ENCODE results near the gene PDGFRA.
A peak's percentile ranks its signal among the peaks of the same experiment; 100 is the strongest.
"Not testable (repeated sequence)": the region's sequence is repeated elsewhere in the genome, so short reads cannot be mapped to it uniquely, and the experiment has no call there.

PDGFRA gene

DNA sequence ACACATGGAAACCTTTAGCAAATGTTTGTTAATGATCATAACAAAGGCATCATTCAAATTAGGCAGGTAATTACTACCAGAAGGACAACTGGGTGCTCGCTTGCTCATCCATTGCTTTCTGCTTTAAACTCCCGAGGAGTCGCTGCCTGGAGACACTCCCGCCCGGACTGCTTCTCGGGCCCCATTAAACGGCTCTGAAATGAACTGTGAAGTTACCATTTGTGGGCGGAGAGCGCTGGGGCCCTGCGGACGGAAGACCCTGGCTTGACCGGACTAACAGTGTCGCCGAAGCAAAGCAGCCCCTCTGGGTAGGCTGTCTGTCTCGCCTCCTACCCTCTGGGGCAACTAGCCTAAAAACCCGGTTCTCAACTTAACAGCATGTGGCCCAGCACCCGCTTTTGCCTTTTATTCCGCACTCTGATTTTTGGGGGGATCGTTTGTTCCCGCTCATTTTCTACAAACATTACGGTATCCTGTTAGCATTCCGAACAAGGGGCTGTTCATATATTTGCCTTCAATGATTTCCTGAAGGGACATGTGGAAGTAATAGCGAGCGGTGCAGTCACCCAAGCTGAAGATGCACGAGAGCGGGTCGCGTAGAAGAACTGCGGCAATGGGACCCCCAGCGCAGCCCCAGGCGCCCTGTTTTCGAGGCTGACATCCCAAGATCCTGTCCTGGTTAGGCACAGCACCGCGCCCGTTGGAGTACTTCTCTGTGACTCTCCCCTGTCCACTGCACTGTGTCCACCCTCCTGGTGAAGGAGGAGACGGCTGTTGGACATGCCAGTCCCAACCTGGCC is 1.6 kb upstream of the PDGFRA start:
- peak in 2 of 51 donors; percentile 25 to 57 for DNase-seq

DNA sequence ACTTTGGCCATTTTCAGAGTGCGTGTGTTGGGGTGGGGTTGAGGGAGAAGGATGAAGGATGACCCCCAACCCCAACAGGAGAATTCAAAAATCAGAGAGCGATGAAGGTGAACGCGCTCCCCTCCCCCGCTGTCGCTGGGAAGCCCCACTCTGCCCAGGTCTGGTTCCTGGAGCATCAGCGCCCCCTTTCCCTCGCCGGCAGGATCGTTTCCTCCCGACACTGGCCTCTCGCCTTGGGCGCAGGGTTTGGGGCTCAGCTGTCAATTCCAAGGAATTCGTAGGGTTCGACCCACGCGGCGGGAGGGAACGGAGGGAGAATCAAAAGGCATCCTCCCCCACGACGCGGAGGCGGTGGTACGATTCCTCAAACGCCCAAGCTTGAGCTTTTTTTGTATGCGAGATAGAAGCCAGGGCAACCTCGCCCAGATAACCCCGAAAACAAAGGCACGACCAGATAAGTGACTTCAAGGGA is 1.0 kb upstream of the PDGFRA start:
- peak in 35 of 51 donors; percentile 5 to 71 (median 30) for DNase-seq

DNA sequence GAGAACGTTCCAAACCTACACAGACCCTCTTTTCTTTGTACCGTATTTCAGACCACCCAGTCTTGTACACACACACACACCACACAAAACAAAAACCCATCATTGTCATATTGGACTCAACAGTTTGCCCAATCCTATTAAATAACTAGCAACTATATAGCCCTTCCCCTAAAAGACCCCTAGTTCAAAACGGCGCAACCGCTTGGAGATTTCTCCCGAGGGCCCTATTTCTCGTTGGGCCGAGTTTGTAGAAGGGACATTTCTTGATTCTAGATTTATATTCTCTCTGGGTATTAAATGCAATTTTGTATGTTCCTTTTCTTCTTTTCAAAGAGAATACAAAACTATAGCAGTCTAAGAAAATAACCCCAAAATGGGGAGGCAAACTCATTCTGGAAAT is 547 bp upstream of the PDGFRA start:
- no peak for DNase-seq

GRCh38 chr4:54229631-54230483 is 764 bp downstream of the PDGFRA start:
- peak in 1 of 51 donors; percentile 1 for DNase-seq

DNA sequence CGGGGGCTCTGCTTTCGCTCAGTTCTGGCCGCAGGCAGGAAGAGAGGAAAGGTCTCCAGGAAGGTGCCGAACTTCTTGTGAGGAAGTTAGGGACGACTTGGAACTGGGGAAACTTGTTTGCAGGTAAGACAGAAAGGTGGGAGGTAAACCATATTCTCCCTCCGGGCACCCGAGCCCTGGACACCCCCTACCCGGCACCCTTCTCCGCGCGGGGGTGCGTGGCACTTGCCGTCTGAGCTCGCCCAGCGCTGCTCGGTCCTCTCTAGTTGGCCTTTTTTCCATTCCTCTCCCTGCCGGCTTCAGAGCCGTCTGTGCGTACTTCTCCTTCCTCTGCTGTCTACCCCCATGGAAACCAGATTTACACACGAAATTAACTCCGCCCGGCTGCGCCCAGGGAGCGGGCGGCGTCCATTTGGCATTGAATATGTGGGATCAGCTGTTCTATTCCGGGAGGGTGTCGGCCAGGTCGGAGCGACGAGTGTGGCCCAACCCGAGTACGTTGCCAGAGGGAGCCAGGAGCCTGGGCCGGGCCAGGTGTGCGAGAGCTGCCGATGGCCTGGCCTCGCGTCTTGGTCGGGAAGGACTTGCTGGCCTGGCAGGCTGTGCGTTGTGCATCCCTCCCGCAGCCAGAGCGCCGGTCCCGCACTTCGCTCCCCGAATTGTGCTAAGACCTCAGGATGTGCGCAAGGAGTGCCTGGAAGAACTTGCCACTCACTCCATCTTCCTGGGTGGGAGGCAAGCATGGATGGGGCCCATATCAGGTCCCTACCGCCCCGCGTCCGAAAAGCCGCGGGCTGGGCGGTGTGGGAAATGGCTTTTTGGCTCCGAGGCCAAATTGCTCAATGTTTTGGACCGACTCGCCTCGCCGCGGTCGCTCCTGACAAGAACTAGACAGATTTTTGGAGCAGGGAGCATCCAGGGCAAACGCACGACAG is 1.7 kb downstream of the PDGFRA start:
- DNase-seq = no peak

DNA sequence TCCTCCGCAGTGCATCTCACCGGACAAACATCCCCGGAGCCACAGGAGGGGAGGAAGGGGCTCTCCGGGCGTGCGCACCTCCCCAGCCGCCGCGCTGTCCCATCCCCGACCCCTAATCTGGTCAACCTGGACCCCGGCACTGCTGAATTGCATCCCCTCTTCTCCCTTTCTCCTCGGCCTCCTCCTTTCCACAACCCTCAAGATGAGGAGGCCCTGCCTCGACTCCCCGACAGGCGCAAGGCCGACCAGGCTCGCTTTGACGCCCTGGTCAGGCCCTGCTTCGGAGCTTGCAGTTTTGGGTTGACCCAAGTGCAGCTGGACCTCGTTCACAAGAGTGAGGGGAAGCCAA is 2.3 kb downstream of the PDGFRA start:
- no peak for DNase-seq

GRCh38 chr4:54231768-54232688 is 2.9 kb downstream of the PDGFRA start:
- peak in 5 of 51 donors; percentile 1 to 29 (median 21) for DNase-seq

DNA sequence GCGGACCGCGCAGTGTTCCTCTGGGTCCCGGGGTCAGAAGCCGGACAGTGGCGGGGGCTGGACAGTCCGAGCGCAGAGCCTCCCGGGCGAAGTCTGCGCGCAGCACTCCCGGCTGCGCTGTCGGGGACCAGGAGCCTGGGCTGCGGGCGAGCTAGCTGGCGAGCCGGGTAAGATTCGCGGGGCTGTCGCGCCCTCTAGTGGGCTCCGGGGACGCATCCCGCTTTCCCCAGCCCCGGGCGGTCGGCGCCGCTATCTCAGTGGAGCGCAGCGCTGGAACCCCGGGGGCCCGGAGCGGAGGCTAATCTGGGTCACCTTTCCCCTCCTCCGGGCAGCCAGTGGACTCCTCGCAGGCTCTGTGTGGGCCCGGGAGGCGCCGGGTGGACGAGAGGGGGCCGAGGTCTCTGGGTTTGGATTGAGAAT is 4.2 kb downstream of the PDGFRA start:
- DNase-seq = peak in 50 of 51 donors; percentile 3 to 89 (median 61)

- DNase-seq = peak in 47 of 51 donors; percentile 5 to 77 (median 42)
Measured at GRCh38 chr4:54233697-54234496, 4.8 kb downstream of the PDGFRA start.

DNA sequence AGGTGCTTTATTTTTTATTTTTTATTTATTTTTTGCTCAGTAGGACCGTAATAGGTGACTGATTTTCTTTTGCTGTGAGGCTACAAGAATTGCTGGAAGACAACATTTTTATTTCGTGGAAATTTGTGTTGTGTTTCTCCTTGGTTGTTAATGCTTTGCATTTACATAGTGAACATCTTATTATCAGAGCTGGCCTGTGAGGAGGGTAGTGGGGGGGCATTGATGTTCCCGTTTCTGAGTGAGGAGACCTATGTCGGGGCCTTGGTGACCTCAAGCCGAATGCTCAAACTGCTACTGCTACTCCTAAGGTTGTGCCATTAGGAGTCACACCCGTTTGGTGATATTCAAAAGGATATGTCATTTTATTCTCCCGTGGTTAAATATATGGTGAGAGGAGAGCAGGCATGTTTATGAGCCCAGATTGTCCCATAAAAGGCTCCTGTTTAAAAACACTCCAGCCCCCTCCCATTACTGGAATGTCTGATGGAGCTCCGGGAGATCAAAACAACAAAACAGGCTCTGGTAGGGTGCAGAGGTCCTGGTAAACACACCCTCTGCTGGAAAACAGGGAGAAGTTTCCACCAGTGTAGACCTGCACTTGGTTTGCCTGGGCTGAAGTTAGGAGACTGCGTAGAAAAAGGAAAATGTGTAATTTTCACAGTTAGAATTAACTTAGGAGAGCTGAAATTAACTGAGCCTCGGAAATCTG is 5.6 kb downstream of the PDGFRA start:
- no peak for DNase-seq

DNA sequence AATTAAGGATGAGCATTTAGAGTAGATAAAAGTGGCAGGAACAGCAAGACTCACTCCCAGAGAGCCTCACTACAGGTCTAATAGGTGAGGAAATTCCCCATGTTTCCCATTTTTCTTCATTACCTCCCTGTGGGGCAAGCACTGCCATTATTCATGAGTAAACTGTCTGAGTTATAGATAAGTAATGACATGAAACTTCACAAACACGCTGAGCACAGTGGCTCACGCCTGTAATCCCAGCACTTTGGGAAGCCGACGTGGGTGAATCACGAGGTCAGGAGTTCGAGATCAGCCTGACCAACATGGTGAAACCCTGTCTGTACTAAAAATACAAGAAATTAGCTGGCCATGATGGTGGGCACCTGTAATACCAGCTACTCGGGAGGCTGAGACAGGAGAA is 7.2 kb downstream of the PDGFRA start:
- DNase-seq = not testable (repeated sequence)

- DNase-seq = no peak
Measured at GRCh38 chr4:54237770-54238169, 8.7 kb downstream of the PDGFRA start.

GRCh38 chr4:54238389-54238788 is 9.3 kb downstream of the PDGFRA start:
- no peak for DNase-seq

- not testable (repeated sequence) for DNase-seq
Measured at GRCh38 chr4:54241268-54241823, 12.3 kb downstream of the PDGFRA start.

DNA sequence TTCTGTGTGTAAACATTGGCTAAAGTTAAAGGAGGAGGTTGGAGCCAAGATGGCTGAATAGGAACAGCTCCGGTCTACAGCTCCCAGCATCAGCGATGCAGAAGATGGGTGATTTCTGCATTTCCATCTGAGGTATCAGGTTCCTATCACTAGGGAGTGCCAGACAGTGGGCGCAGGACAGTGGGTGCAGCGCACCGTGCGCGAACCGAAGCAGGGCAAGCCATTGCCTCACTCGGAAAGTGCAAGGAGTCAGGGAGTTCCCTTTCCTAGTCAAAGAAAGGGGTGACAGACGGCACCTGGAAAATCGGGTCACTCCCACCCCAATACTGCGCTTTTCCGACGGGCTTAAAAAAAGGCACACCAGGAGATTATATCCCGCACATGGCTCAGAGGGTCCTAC is 14.4 kb downstream of the PDGFRA start:
- DNase-seq = not testable (repeated sequence)

DNA sequence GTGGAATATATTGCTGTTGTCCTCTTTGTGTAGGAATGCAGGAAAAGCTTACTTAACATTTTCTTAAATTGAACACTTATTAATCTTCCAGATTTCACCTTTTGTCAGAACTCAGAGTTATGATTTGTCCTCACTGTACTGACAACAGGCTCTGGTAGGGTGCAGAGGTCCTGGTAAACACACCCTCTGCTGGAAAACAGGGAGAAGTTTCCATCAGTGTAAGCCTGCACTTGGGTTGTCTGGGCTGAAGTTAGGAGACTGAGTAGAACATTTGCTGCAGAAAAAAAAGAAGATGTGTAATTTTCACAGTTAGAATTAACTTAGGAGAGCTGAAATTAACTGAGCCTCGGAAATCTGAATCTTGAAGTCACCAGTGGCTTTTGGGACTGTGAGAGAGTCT is 23.2 kb downstream of the PDGFRA start:
- not testable (repeated sequence) for DNase-seq

DNA sequence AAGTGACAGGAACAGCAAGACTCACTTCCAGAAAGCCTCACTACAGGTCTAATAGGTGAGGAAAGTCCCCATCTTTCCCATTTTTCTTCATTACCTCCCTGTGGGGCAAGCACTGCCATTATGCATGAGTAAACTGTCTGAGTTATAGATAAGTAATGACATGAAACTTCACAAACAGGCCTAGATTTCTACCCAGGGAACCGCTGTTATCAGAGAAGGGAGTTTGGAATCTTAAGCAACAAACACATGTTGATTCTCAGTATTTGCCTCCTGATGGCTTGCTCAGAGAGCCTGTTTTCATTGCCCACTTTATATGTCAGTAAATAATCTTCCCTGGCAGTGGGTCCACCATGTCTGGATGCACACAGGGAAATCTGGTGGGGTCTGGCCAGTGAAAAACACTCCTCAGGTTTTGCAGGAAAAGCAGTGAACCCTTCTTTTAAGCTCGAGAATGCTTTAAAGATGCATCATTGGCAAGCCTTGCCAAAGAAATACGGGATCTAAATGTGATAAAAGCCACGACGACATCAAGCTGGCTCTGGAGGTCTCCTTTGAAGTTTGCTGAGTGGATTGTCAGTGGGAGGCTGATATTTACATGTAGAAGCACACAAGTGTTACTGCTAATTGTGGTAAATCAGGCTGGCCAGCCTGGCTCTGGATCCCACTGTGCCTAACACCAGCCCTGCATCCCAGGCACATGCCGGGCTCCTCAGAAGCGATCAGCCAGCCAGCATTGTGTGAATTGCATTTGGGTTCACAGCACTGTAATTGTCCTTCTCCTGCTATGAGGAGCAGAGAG is 25.2 kb downstream of the PDGFRA start:
- DNase-seq = no peak

DNA sequence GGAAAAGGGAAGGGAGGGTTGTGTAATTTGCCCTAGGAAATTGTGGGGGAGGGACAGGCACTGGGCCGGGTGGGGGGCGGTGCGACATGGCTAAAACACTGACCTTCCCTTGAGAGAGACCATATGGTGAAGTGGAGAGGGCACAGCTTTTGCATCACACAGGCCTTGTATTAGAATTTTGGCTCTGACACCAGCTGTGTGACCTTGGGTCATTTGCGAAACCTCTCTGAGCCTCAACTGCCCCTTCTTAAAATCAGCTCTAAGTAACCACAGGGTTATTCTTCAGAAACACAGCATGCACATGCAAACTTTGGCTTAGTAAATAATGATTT is 25.8 kb downstream of the PDGFRA start:
- DNase-seq = no peak

All from hypothalamus (tissue), 51 donors.